HL-60/S4 treated with phorbol 12-myristate 13-acetate at 8.2 ng/mL for 4 days and 3 days (cell line): Measurements from ENCODE around the gene KRTAP5-2.
"Not testable (repeated sequence)": the region's sequence is repeated elsewhere in the genome, so short reads cannot be mapped to it uniquely, and the experiment has no call there.

Experiments
- in situ Hi-C: fragments of 300-500 bp; cut with MboI; formaldehyde crosslinking; loops from 2 replicates; pipeline ENCODE4 v1.15.0; 2022; ENCODE audit warnings: low sequenced_read_pairs

KRTAP5-2 gene

GRCh38 chr11:1597994-1598380 lies at the start of gene KRTAP5-2:
TSS of gene KRTAP5-2 (minus strand) at chr11:1598294. CDS start at chr11:1598250, 44 bp downstream.
- in situ Hi-C loops: no loop called here

GRCh38 chr11:1646540-1646939 lies 48.4 kb upstream of the KRTAP5-2 start:
- in situ Hi-C loops: not testable (repeated sequence)

- in situ Hi-C loops: no loop called here
These were observed 47.3 kb upstream of the KRTAP5-2 start for GRCh38 chr11:1645357-1645821.

- in situ Hi-C loops: no loop called here
These were observed 46.7 kb upstream of the KRTAP5-2 start for GRCh38 chr11:1644601-1645356.

- in situ Hi-C loops: no loop called here
These were observed 45.1 kb upstream of the KRTAP5-2 start for GRCh38 chr11:1643146-1643690.

- in situ Hi-C loops: no loop called here
These were observed 44.4 kb upstream of the KRTAP5-2 start for GRCh38 chr11:1642288-1643145.

- in situ Hi-C loops: no loop called here
These were observed 43.0 kb upstream of the KRTAP5-2 start for GRCh38 chr11:1641096-1641495.

GRCh38 chr11:1640076-1640946 lies 42.2 kb upstream of the KRTAP5-2 start:
- in situ Hi-C loops: no loop called here

GRCh38 chr11:1639666-1640065 lies 41.6 kb upstream of the KRTAP5-2 start:
- in situ Hi-C loops: no loop called here

- in situ Hi-C loops: no loop called here
These were observed 41.1 kb upstream of the KRTAP5-2 start for GRCh38 chr11:1639102-1639620.

- in situ Hi-C loops: no loop called here
These were observed 40.2 kb upstream of the KRTAP5-2 start for GRCh38 chr11:1638344-1638743.

GRCh38 chr11:1637628-1638027 lies 39.5 kb upstream of the KRTAP5-2 start:
- in situ Hi-C loops: no loop called here

- in situ Hi-C loops: no loop called here
These were observed 38.3 kb upstream of the KRTAP5-2 start for GRCh38 chr11:1636291-1636950.

- in situ Hi-C loops: no loop called here
These were observed 35.8 kb upstream of the KRTAP5-2 start for GRCh38 chr11:1633864-1634263.

GRCh38 chr11:1632053-1632714 lies 34.1 kb upstream of the KRTAP5-2 start:
- in situ Hi-C loops: no loop called here

- in situ Hi-C loops: no loop called here
These were observed 33.0 kb upstream of the KRTAP5-2 start for GRCh38 chr11:1631066-1631568.

- in situ Hi-C loops: no loop called here
These were observed 32.2 kb upstream of the KRTAP5-2 start for GRCh38 chr11:1630271-1630670.

- in situ Hi-C loops: no loop called here
These were observed 31.5 kb upstream of the KRTAP5-2 start, which contains the start of gene KRTAP5-5 for GRCh38 chr11:1629326-1630185. TSS of gene KRTAP5-5 (plus strand) at chr11:1629775. CDS start at chr11:1629841, 66 bp downstream.
